ENCODE measurements around the gene PHACTR3. TPM values are rescaled to one million over a fixed set of nuclear protein-coding genes. Genes with fewer than 3 reads are reported as not detected.

Gene PHACTR3
- total RNA-seq, 1 experiment from 2014 or later = not detected

GRCh38 chr20:59737073-59737666, 132.8 kb downstream of the PHACTR3 start:
- Histone ChIP-seq H3K56ac (ENCODE audit: insufficient read length, low read depth, low read length) (no peak overlapping the region), H3K9ac (ENCODE audit: extremely low read depth, insufficient read length, low read length) (no peak overlapping the region), H2BK12ac (ENCODE audit: insufficient read length, low read depth, low read length) (no peak overlapping the region), H4K20me1 (ENCODE audit: control insufficient read depth, insufficient read depth, insufficient read length) (no peaks in the 10 kb centered on the region), H3K79me2 (ENCODE audit: insufficient read depth, low read length) (no peaks in the 10 kb centered on the region), H3K14ac (ENCODE audit: insufficient read depth, low read length) (no peak overlapping the region), H3K23me2 (ENCODE audit: insufficient read length, low read depth, low read length, poor library complexity, severe bottlenecking) (no peaks in the 10 kb centered on the region), H3K4ac (ENCODE audit: low read depth, low read length) (no peak overlapping the region), H3K18ac (ENCODE audit: insufficient read length, low read depth, low read length) (no peak overlapping the region), H2BK5ac (ENCODE audit: insufficient read length, low read length) (no peak overlapping the region), H4K5ac (ENCODE audit: insufficient read length, low read depth, low read length) (no peak overlapping the region), H3T11ph (ENCODE audit: low read length) (no peak overlapping the region), H3K79me1 (ENCODE audit: insufficient read depth, low read depth, low read length, poor library complexity, severe bottlenecking) (no peaks in the 10 kb centered on the region), H2BK20ac (ENCODE audit: low read depth, low read length, poor library complexity, severe bottlenecking) (no peak overlapping the region), H4K8ac (replicated peaks; ENCODE audit: insufficient read length, low read depth, low read length) (no peak overlapping the region), H3K27me3 (ENCODE audit: insufficient read depth, low read length) (no peaks in the 10 kb centered on the region; the same call in 1 of the 2 replicates), H3K9me3 (ENCODE audit: control insufficient read depth, low read depth, low read length) (no peaks in the 10 kb centered on the region), H4K91ac (ENCODE audit: insufficient read length, low read depth, low read length) (no peak overlapping the region), H3K4me2 (ENCODE audit: insufficient read depth, insufficient read length, low read length) (no peak overlapping the region), H2BK15ac (ENCODE audit: low read depth, low read length) (no peak overlapping the region), H3K23ac (ENCODE audit: insufficient read length, low read depth, low read length) (no peak overlapping the region), H2AFZ (ENCODE audit: low read length) (no peak overlapping the region), H2BK120ac (ENCODE audit: low read depth, low read length, poor library complexity, severe bottlenecking) (no peak overlapping the region), H3K27ac (ENCODE audit: insufficient read length, low read depth, low read length) (no peak overlapping the region), H2AK5ac (ENCODE audit: insufficient read length, low read length) (no peak overlapping the region), H3K4me1 (ENCODE audit: insufficient read depth, low read length) (no peaks in the 10 kb centered on the region)
- no peak for TF ChIP-seq CTCF (conservative IDR thresholded peaks at IDR 0.05)
- H3K27me3 Mint-ChIP-seq (ENCODE audit: low read depth) = peaks cover 24% of the 10 kb centered on the region
- H3K27ac Mint-ChIP-seq = peak overlapping the region in 1 of 3 experiments; percentile 60; a peak in 2 of 7 replicates
- no peak overlapping the region for H3K4me3 Mint-ChIP-seq
- H3K36me3 Mint-ChIP-seq (ENCODE audit: insufficient read depth in 1 of 3, low read depth in 3 of 3) = peaks cover 0 to 3% (median 0%) of the 10 kb centered on the region in 3 experiments; a peak in 2 of 7 replicates
- WGBS (ENCODE audit: extremely low coverage, insufficient read length, low lambda C conversion rate) = no CpG with 5 or more reads among the region's 16 CpGs
- peaks cover 2 to 21% of the 10 kb centered on the region in 2 experiments; a peak in 3 of 5 replicates for H3K9me3 Mint-ChIP-seq
- DNase-seq = no peak
- no peaks in the 10 kb centered on the region for H3K4me1 Mint-ChIP-seq

Measured in H9 (cell line).